Astrocyte (in vitro differentiated cells and primary cell): Measurements from ENCODE around the gene S100A12. TPM values are rescaled to one million over a fixed set of nuclear protein-coding genes. Genes with fewer than 3 reads are reported as not detected.

ENCODE experiments used
- DNase-seq: peaks from one replicate; pipeline ENCODE4 v3.0.0-alpha.2; 2010; ENCODE audit warnings: low read depth
- FAIRE-seq: peaks from 2 replicates; lab custom pipeline; 2011; peaks lifted over from hg19 to GRCh38; lab: Jason Lieb, UNC
- H2AFZ ChIP-seq: 2 replicates; pipeline ENCODE4 v1.6.0; 2012; ENCODE audit warnings: low read depth, low read length, inconsistent platforms
- H3K27ac ChIP-seq: 2 replicates; pipeline ENCODE4 v1.5.1; 2011; ENCODE audit warnings: low read depth, low read length, inconsistent platforms
- H3K27me3 ChIP-seq: 2 replicates; pipeline ENCODE4 v1.6.0; 2011; ENCODE audit warnings: low read length, inconsistent platforms; ENCODE audit not compliant: insufficient read depth
- H3K36me3 ChIP-seq: 2 replicates; pipeline ENCODE4 v1.5.1; 2011; ENCODE audit warnings: low read length, inconsistent platforms; ENCODE audit not compliant: insufficient read depth
- H3K4me1 ChIP-seq: 2 replicates; pipeline ENCODE4 v1.5.1; 2011; ENCODE audit warnings: low read length, inconsistent platforms; ENCODE audit not compliant: insufficient read depth
- H3K4me2 ChIP-seq: 2 replicates; pipeline ENCODE4 v1.6.0; 2012; ENCODE audit warnings: low read length, inconsistent platforms
- H3K4me3 ChIP-seq: 2 replicates; pipeline ENCODE4 v1.5.1; 2011; ENCODE audit warnings: low read depth, mild to moderate bottlenecking, low read length, inconsistent platforms; ENCODE audit not compliant: insufficient read depth
- H3K79me2 ChIP-seq: 2 replicates; pipeline ENCODE4 v1.6.0; 2012; ENCODE audit warnings: mild to moderate bottlenecking, low read length, inconsistent platforms; ENCODE audit not compliant: insufficient read depth
- H3K9ac ChIP-seq: 2 replicates; pipeline ENCODE4 v1.6.0; 2012; ENCODE audit warnings: mild to moderate bottlenecking, low read length, inconsistent platforms
- H3K9me3 ChIP-seq: 2 replicates; pipeline ENCODE4 v1.5.1; 2012; ENCODE audit warnings: low read depth, mild to moderate bottlenecking, low read length, inconsistent platforms; ENCODE audit not compliant: insufficient read depth
- H4K20me1 ChIP-seq: 2 replicates; pipeline ENCODE4 v1.6.0; 2012; ENCODE audit warnings: low read length, inconsistent platforms; ENCODE audit not compliant: insufficient read depth
- H3K27ac Mint-ChIP-seq: one replicate; pipeline ENCODE4 v1.8.0; 2021; ENCODE audit warnings: mild to moderate bottlenecking, mixed read lengths; ENCODE audit not compliant: unreplicated experiment
- H3K27me3 Mint-ChIP-seq: one replicate; pipeline ENCODE4 v1.8.0; 2021; ENCODE audit warnings: low read depth, mixed read lengths; ENCODE audit not compliant: unreplicated experiment
- H3K36me3 Mint-ChIP-seq: one replicate; pipeline ENCODE4 v1.8.0; 2021; ENCODE audit warnings: low read depth, mixed read lengths; ENCODE audit not compliant: unreplicated experiment
- H3K4me1 Mint-ChIP-seq: one replicate; pipeline ENCODE4 v1.8.0; 2021; ENCODE audit warnings: low read depth, mixed read lengths; ENCODE audit not compliant: unreplicated experiment
- H3K4me3 Mint-ChIP-seq: one replicate; pipeline ENCODE4 v1.8.0; 2021; ENCODE audit warnings: mild to moderate bottlenecking, moderate library complexity, mixed read lengths; ENCODE audit not compliant: unreplicated experiment
- H3K9me3 Mint-ChIP-seq: one replicate; pipeline ENCODE4 v1.8.0; 2021; ENCODE audit warnings: mild to moderate bottlenecking, mixed read lengths; ENCODE audit not compliant: unreplicated experiment
- CTCF ChIP-seq: IDR thresholded peaks from 2 replicates; pipeline ENCODE4 v1.5.1; 2011; ENCODE audit warnings: low read depth, mild to moderate bottlenecking, inconsistent platforms, low read length, moderate library complexity; ENCODE audit not compliant: insufficient read depth
- EZH2 ChIP-seq: IDR thresholded peaks from 2 replicates; pipeline ENCODE4 v1.6.1; 2012; ENCODE audit warnings: mild to moderate bottlenecking, low read length, inconsistent platforms; ENCODE audit not compliant: insufficient read depth
- total RNA-seq: library from RNA; stranded (reverse); gene quantifications from 2 replicates; pipeline ENCODE4 v1.2.1, GENCODE V29; 2021

Gene S100A12
- total RNA-seq, 1 donor from 2014 or later: not detected

- H3K9me3 ChIP-seq: no peaks in the 10 kb centered on the region
- Mint-ChIP-seq H3K4me3 (no peak overlapping the region), H3K27me3 (peaks cover 58% of the 10 kb centered on the region), H3K36me3 (no peaks in the 10 kb centered on the region), H3K4me1 (no peaks in the 10 kb centered on the region), H3K9me3 (no peaks in the 10 kb centered on the region), H3K27ac (no peak overlapping the region)
- no peaks in the 10 kb centered on the region for H3K27me3 ChIP-seq
- H4K20me1 ChIP-seq: no peaks in the 10 kb centered on the region
- DNase-seq: no peak
- H3K9ac ChIP-seq: no peak overlapping the region
- H3K4me2 ChIP-seq: no peak overlapping the region
- no peak overlapping the region for H2AFZ ChIP-seq
- H3K4me3 ChIP-seq: no peak overlapping the region
- no peak for TF ChIP-seq CTCF
- no peak for TF ChIP-seq EZH2
- H3K79me2 ChIP-seq: no peaks in the 10 kb centered on the region
- no peak for FAIRE-seq
- H3K36me3 ChIP-seq: no peaks in the 10 kb centered on the region
- no peak overlapping the region for H3K27ac ChIP-seq
- no peaks in the 10 kb centered on the region for H3K4me1 ChIP-seq
These were observed 22.7 kb upstream of the S100A12 start for GRCh38 chr1:153397924-153398651.

GRCh38 chr1:153397051-153397923 lies 21.9 kb upstream of the S100A12 start:
- no peak overlapping the region for H3K27ac Mint-ChIP-seq
- no peaks in the 10 kb centered on the region for H3K9me3 Mint-ChIP-seq
- no peak overlapping the region for H2AFZ ChIP-seq
- H3K4me2 ChIP-seq: no peak overlapping the region
- no peaks in the 10 kb centered on the region for H3K4me1 ChIP-seq
- no peaks in the 10 kb centered on the region for H3K4me1 Mint-ChIP-seq
- no peak overlapping the region for H3K9ac ChIP-seq
- no peaks in the 10 kb centered on the region for H3K36me3 ChIP-seq
- TF ChIP-seq CTCF (no peak), EZH2 (no peak)
- no peaks in the 10 kb centered on the region for H3K36me3 Mint-ChIP-seq
- no peaks in the 10 kb centered on the region for H4K20me1 ChIP-seq
- no peaks in the 10 kb centered on the region for H3K9me3 ChIP-seq
- H3K4me3 Mint-ChIP-seq: no peak overlapping the region
- no peak overlapping the region for H3K4me3 ChIP-seq
- no peak overlapping the region for H3K27ac ChIP-seq
- no peak for FAIRE-seq
- no peaks in the 10 kb centered on the region for H3K27me3 ChIP-seq
- no peak for DNase-seq
- H3K27me3 Mint-ChIP-seq: peaks cover 62% of the 10 kb centered on the region
- H3K79me2 ChIP-seq: no peaks in the 10 kb centered on the region
